Type B pancreatic cell (in vitro differentiated cells): ENCODE measurements around the gene MAP4K1. TPM values are rescaled to one million over a fixed set of nuclear protein-coding genes. Genes with fewer than 3 reads are reported as not detected.

Experiments
- DNase-seq: peaks from one replicate; pipeline ENCODE4 v3.0.0; 2021; ENCODE audit warnings: mixed read lengths; ENCODE audit not compliant: unreplicated experiment; ENCODE audit errors: extremely low spot score
- H3K27ac Mint-ChIP-seq: 2 replicates; pipeline ENCODE4 v1.8.0; 2021; ENCODE audit warnings: mild to moderate bottlenecking, mixed read lengths
- H3K27me3 Mint-ChIP-seq: 2 replicates; pipeline ENCODE4 v1.8.0; 2021; ENCODE audit warnings: mixed read lengths
- H3K36me3 Mint-ChIP-seq: 2 replicates; pipeline ENCODE4 v1.8.0; 2021; ENCODE audit warnings: mixed read lengths
- H3K4me1 Mint-ChIP-seq: one replicate; pipeline ENCODE4 v1.8.0; 2021; ENCODE audit warnings: mixed read lengths; ENCODE audit not compliant: unreplicated experiment
- H3K4me3 Mint-ChIP-seq: 2 replicates; pipeline ENCODE4 v1.8.0; 2021; ENCODE audit warnings: mild to moderate bottlenecking, mixed read lengths
- H3K9me3 Mint-ChIP-seq: 2 replicates; pipeline ENCODE4 v1.8.0; 2021; ENCODE audit warnings: mixed read lengths
- CTCF ChIP-seq: fragments of 200-600 bp; sonication (generic); conservative IDR thresholded peaks from 2 replicates; pipeline ENCODE4 v1.5.0; 2021; ENCODE audit warnings: antibody characterized with exemption, mild to moderate bottlenecking
- total RNA-seq: library from RNA; stranded (reverse); gene quantifications from 2 replicates; pipeline ENCODE4 v1.2.1, GENCODE V29; 2021; ENCODE audit warnings: low replicate concordance

The MAP4K1 gene
- total RNA-seq, 1 donor from 2014 or later = 2.4 TPM

GRCh38 chr19:38642176-38642575 is 24.4 kb upstream of the MAP4K1 start:
- TF ChIP-seq CTCF = no peak
- H3K36me3 Mint-ChIP-seq = peaks cover 3% of the 10 kb centered on the region
- no peak for DNase-seq
- peaks cover 3% of the 10 kb centered on the region for H3K9me3 Mint-ChIP-seq
- H3K4me1 Mint-ChIP-seq = peaks cover 8% of the 10 kb centered on the region
- H3K4me3 Mint-ChIP-seq = no peak overlapping the region
- H3K27me3 Mint-ChIP-seq = no peaks in the 10 kb centered on the region
- peak overlapping the region; percentile 92 for H3K27ac Mint-ChIP-seq

- peaks cover 7% of the 10 kb centered on the region for H3K36me3 Mint-ChIP-seq
- peaks cover 13% of the 10 kb centered on the region for H3K4me1 Mint-ChIP-seq
- peaks cover 3% of the 10 kb centered on the region for H3K9me3 Mint-ChIP-seq
- DNase-seq = no peak
- TF ChIP-seq CTCF = no peak
- no peak overlapping the region for H3K4me3 Mint-ChIP-seq
- H3K27ac Mint-ChIP-seq = peak overlapping the region; percentile 90
- no peaks in the 10 kb centered on the region for H3K27me3 Mint-ChIP-seq
Measured at GRCh38 chr19:38640368-38640767, 22.6 kb upstream of the MAP4K1 start.

GRCh38 chr19:38639679-38640078 is 21.9 kb upstream of the MAP4K1 start:
- Mint-ChIP-seq H3K27me3 (no peaks in the 10 kb centered on the region), H3K27ac (peak overlapping the region; percentile 56), H3K36me3 (peaks cover 10% of the 10 kb centered on the region), H3K4me3 (no peak overlapping the region), H3K4me1 (peaks cover 12% of the 10 kb centered on the region), H3K9me3 (peaks cover 3% of the 10 kb centered on the region)
- no peak for TF ChIP-seq CTCF
- no peak for DNase-seq

- TF ChIP-seq CTCF = no peak
- peaks cover 11% of the 10 kb centered on the region for H3K36me3 Mint-ChIP-seq
- H3K27me3 Mint-ChIP-seq = no peaks in the 10 kb centered on the region
- no peak overlapping the region for H3K4me3 Mint-ChIP-seq
- H3K9me3 Mint-ChIP-seq = peaks cover 3% of the 10 kb centered on the region
- no peak for DNase-seq
- peaks cover 16% of the 10 kb centered on the region for H3K4me1 Mint-ChIP-seq
- H3K27ac Mint-ChIP-seq = peak overlapping the region; percentile 55
Measured at GRCh38 chr19:38638461-38638860, 20.7 kb upstream of the MAP4K1 start.

GRCh38 chr19:38635483-38636399 is 18.0 kb upstream of the MAP4K1 start:
- H3K27ac Mint-ChIP-seq = no peak overlapping the region
- TF ChIP-seq CTCF = no peak
- peaks cover 19% of the 10 kb centered on the region for H3K36me3 Mint-ChIP-seq
- no peaks in the 10 kb centered on the region for H3K9me3 Mint-ChIP-seq
- peaks cover 22% of the 10 kb centered on the region for H3K4me1 Mint-ChIP-seq
- DNase-seq = no peak
- H3K4me3 Mint-ChIP-seq = no peak overlapping the region
- H3K27me3 Mint-ChIP-seq = no peaks in the 10 kb centered on the region
